ENCODE measurements around the gene CELF2. TPM values are rescaled to one million over a fixed set of nuclear protein-coding genes. Genes with fewer than 3 reads are reported as not detected.

CELF2 gene
- total and polyA plus RNA-seq, 9 of the 15 experiments (the other 6 are each of a cell fraction or from before 2014, with no cell fraction given) = 4.0 to 20.3 (median 11.1) TPM

- TF ChIP-seq, protein P1, sequence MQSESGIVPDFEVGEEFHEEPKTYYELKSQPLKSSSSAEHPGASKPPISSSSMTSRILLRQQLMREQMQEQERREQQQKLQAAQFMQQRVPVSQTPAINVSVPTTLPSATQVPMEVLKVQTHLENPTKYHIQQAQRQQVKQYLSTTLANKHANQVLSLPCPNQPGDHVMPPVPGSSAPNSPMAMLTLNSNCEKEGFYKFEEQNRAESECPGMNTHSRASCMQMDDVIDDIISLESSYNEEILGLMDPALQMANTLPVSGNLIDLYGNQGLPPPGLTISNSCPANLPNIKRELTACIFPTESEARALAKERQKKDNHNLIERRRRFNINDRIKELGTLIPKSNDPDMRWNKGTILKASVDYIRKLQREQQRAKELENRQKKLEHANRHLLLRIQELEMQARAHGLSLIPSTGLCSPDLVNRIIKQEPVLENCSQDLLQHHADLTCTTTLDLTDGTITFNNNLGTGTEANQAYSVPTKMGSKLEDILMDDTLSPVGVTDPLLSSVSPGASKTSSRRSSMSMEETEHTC (IDR thresholded peaks at IDR 0.05) = peak; percentile 89
- TF ChIP-seq, protein P2, sequence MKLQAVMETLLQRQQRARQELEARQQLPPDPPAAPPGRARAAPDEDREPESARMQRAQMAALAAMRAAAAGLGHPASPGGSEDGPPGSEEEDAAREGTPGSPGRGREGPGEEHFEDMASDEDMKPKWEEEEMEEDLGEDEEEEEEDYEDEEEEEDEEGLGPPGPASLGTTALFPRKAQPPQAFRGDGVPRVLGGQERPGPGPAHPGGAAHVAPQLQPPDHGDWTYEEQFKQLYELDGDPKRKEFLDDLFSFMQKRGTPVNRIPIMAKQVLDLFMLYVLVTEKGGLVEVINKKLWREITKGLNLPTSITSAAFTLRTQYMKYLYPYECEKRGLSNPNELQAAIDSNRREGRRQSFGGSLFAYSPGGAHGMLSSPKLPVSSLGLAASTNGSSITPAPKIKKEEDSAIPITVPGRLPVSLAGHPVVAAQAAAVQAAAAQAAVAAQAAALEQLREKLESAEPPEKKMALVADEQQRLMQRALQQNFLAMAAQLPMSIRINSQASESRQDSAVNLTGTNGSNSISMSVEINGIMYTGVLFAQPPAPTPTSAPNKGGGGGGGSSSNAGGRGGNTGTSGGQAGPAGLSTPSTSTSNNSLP (IDR thresholded peaks at IDR 0.05; ENCODE audit: borderline replicate concordance, low read depth, low read length) = peak; percentile 31; the same call in 1 of the 2 replicates
- TF ChIP-seq SMAD3 (CRISPR knock-in tag; conservative IDR thresholded peaks at IDR 0.05) (no peak), EZH2 (IDR thresholded peaks at IDR 0.05; ENCODE audit: borderline replicate concordance, low read depth, low read length) (peak; percentile 39; the same call in 1 of the 2 replicates), ERF (CRISPR knock-in tag; IDR thresholded peaks at IDR 0.05) (peak; percentile 75; the same call in 1 of the 2 replicates), GABPA (tag; conservative IDR thresholded peaks at IDR 0.05; ENCODE audit: low read depth) (peak; percentile 80), RB1 (IDR thresholded peaks at IDR 0.05; ENCODE audit: low read depth) (no peak), HDAC3 (IDR thresholded peaks at IDR 0.05; ENCODE audit: borderline replicate concordance, partially characterized antibody) (peak; percentile 96), NFRKB (IDR thresholded peaks at IDR 0.05; ENCODE audit: low read depth) (no peak), MAFG (tag; conservative IDR thresholded peaks at IDR 0.05) (peak; percentile 58; the same call in 1 of the 2 replicates), ZKSCAN1 (IDR thresholded peaks at IDR 0.05; ENCODE audit: low read depth, low read length) (peak; percentile 52; the same call in 1 of the 2 replicates), ZBTB17 (CRISPR knock-in tag; IDR thresholded peaks at IDR 0.05) (peak; percentile 56; the same call in 1 of the 2 replicates), ZC3H11A (IDR thresholded peaks at IDR 0.05; ENCODE audit: low read depth, low read length) (no peak), ETV6 (IDR thresholded peaks at IDR 0.05; ENCODE audit: borderline replicate concordance in 1 of 2, low read depth in 2 of 2, low read length in 1 of 2) (peak in 1 of 2 experiments; percentile 87; a peak in 2 of 4 replicates), ETV6 (CRISPR knock-in tag; IDR thresholded peaks at IDR 0.05; ENCODE audit: borderline replicate concordance) (no peak)
- TF ChIP-seq, protein P3, sequence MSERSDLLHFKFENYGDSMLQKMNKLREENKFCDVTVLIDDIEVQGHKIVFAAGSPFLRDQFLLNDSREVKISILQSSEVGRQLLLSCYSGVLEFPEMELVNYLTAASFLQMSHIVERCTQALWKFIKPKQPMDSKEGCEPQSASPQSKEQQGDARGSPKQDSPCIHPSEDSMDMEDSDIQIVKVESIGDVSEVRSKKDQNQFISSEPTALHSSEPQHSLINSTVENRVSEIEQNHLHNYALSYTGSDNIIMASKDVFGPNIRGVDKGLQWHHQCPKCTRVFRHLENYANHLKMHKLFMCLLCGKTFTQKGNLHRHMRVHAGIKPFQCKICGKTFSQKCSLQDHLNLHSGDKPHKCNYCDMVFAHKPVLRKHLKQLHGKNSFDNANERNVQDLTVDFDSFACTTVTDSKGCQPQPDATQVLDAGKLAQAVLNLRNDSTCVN (CRISPR knock-in tag; IDR thresholded peaks at IDR 0.05) = no peak
- TF ChIP-seq, protein P4, sequence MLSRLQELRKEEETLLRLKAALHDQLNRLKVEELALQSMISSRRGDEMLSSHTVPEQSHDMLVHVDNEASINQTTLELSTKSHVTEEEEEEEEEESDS (CRISPR knock-in tag; IDR thresholded peaks at IDR 0.05) = no peak
- TF ChIP-seq, protein P5, sequence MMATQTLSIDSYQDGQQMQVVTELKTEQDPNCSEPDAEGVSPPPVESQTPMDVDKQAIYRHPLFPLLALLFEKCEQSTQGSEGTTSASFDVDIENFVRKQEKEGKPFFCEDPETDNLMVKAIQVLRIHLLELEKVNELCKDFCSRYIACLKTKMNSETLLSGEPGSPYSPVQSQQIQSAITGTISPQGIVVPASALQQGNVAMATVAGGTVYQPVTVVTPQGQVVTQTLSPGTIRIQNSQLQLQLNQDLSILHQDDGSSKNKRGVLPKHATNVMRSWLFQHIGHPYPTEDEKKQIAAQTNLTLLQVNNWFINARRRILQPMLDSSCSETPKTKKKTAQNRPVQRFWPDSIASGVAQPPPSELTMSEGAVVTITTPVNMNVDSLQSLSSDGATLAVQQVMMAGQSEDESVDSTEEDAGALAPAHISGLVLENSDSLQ (IDR thresholded peaks at IDR 0.05) = peak; percentile 84
- TF ChIP-seq, protein P6, sequence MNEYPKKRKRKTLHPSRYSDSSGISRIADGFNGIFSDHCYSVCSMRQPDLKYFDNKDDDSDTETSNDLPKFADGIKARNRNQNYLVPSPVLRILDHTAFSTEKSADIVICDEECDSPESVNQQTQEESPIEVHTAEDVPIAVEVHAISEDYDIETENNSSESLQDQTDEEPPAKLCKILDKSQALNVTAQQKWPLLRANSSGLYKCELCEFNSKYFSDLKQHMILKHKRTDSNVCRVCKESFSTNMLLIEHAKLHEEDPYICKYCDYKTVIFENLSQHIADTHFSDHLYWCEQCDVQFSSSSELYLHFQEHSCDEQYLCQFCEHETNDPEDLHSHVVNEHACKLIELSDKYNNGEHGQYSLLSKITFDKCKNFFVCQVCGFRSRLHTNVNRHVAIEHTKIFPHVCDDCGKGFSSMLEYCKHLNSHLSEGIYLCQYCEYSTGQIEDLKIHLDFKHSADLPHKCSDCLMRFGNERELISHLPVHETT (CRISPR knock-in tag; conservative IDR thresholded peaks at IDR 0.05 in 1 of 2, IDR thresholded peaks at IDR 0.05 in 1 of 2) = peak in 1 of 2 experiments; percentile 89; a peak in 2 of 4 replicates
Observed at GRCh38 chr10:11178606-11179515, 161.2 kb downstream of the CELF2 start (continued).

Measured in K562 (cell line).